Cerebellar nuclear complex (tissue), 1 donor: ENCODE results near the gene CDK19.
"Not testable (repeated sequence)": the region's sequence is repeated elsewhere in the genome, so short reads cannot be mapped to it uniquely, and the experiment has no call there.

ENCODE experiments used
- DNase-seq, 2 experiments: peaks; one replicate each; lab custom pipeline; 2025; lab: John Stamatoyannopoulos, UW

The CDK19 gene

GRCh38 chr6:110813338-110814101 lies 1.7 kb downstream of the CDK19 start:
- no peak for DNase-seq

- DNase-seq: no peak
These were observed 2.5 kb downstream of the CDK19 start for GRCh38 chr6:110812719-110813118.

GRCh38 chr6:110810896-110811586 lies 4.2 kb downstream of the CDK19 start:
- DNase-seq: no peak

- no peak for DNase-seq
These were observed 5.5 kb downstream of the CDK19 start for GRCh38 chr6:110809792-110810191.

- DNase-seq: not testable (repeated sequence)
These were observed 13.1 kb downstream of the CDK19 start for GRCh38 chr6:110802175-110802574.

GRCh38 chr6:110800839-110801196 lies 14.5 kb downstream of the CDK19 start:
- no peak for DNase-seq

- no peak for DNase-seq
These were observed 15.0 kb downstream of the CDK19 start for GRCh38 chr6:110800196-110800838.

- DNase-seq: no peak
These were observed 15.6 kb downstream of the CDK19 start for GRCh38 chr6:110799655-110800054.

- no peak for DNase-seq
These were observed 16.1 kb downstream of the CDK19 start for GRCh38 chr6:110799189-110799588.

- DNase-seq: no peak
These were observed 20.0 kb downstream of the CDK19 start for GRCh38 chr6:110795271-110795670.

- no peak for DNase-seq
These were observed 28.6 kb downstream of the CDK19 start for GRCh38 chr6:110786696-110787095.

- no peak for DNase-seq
These were observed 29.0 kb downstream of the CDK19 start for GRCh38 chr6:110786271-110786670.

- no peak for DNase-seq
These were observed 30.7 kb downstream of the CDK19 start for GRCh38 chr6:110784610-110784979.

- no peak for DNase-seq
These were observed 33.6 kb downstream of the CDK19 start for GRCh38 chr6:110781522-110782214.

GRCh38 chr6:110778333-110778732 lies 36.9 kb downstream of the CDK19 start:
- DNase-seq: no peak

- DNase-seq: no peak
These were observed 37.6 kb downstream of the CDK19 start for GRCh38 chr6:110777636-110778035.

GRCh38 chr6:110776413-110776812 lies 38.9 kb downstream of the CDK19 start:
- DNase-seq: no peak

- DNase-seq: no peak
These were observed 45.3 kb downstream of the CDK19 start for GRCh38 chr6:110769923-110770322.

GRCh38 chr6:110768057-110768456 lies 47.2 kb downstream of the CDK19 start:
- no peak for DNase-seq

- DNase-seq: no peak
These were observed 53.9 kb downstream of the CDK19 start for GRCh38 chr6:110761371-110761770.

- no peak for DNase-seq
These were observed 54.7 kb downstream of the CDK19 start for GRCh38 chr6:110760589-110760988.

- DNase-seq: not testable (repeated sequence)
These were observed 55.2 kb downstream of the CDK19 start for GRCh38 chr6:110760098-110760497.

GRCh38 chr6:110757926-110758325 lies 57.3 kb downstream of the CDK19 start:
- DNase-seq: no peak
